ENCODE measurements around the gene MED10. TPM values are rescaled to one million over a fixed set of nuclear protein-coding genes. Genes with fewer than 3 reads are reported as not detected.

The MED10 gene
- polyA plus RNA-seq, 1 donor from 2014 or later = 37.9 TPM

DNA sequence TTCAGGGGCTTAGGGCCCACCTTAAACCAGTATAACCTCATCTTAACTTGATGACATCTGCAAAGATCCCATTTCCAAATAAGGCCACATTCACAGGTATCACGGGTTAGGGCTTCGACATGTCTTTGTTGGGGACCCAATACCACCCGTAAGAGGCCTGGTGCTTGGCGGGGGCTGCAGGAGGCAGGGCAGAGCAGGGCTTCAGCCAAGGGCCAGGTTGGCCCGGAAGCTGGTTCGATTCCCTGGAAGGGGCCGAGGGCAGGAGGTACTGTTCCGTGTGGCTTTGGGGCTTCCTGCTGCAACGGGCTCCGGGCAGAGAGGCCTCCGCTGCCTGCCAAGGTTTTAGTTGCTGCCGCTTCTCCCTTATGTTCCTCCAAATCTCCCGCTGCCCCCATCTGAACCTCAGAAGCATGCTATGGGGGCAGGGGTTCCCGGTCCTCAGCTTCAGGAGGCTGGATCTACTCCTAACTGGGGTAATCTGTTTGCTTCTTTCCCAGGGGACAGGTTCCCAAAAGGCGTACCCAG, 29.8 kb downstream of the MED10 start:
- H3K4me3 ChIP-seq (ENCODE audit: low read length) = no peak overlapping the region
- H3K27me3 ChIP-seq (ENCODE audit: insufficient read depth, low read depth, low read length) = no peaks in the 10 kb centered on the region
- TF ChIP-seq EP300 (conservative IDR thresholded peaks at IDR 0.05; ENCODE audit: poor library complexity, severe bottlenecking) (no peak), POLR2AphosphoS5 (IDR thresholded peaks at IDR 0.05) (no peak), EZH2 (IDR thresholded peaks at IDR 0.05; ENCODE audit: borderline replicate concordance, insufficient read depth, low read length, poor library complexity, severe bottlenecking) (no peak), MXI1 (conservative IDR thresholded peaks at IDR 0.05; ENCODE audit: poor library complexity, severe bottlenecking) (no peak), RAD21 (conservative IDR thresholded peaks at IDR 0.05) (no peak), SMC3 (conservative IDR thresholded peaks at IDR 0.05; ENCODE audit: poor library complexity) (no peak), TAF1 (IDR thresholded peaks at IDR 0.05; ENCODE audit: low read depth) (no peak)
- TF ChIP-seq, protein P1, sequence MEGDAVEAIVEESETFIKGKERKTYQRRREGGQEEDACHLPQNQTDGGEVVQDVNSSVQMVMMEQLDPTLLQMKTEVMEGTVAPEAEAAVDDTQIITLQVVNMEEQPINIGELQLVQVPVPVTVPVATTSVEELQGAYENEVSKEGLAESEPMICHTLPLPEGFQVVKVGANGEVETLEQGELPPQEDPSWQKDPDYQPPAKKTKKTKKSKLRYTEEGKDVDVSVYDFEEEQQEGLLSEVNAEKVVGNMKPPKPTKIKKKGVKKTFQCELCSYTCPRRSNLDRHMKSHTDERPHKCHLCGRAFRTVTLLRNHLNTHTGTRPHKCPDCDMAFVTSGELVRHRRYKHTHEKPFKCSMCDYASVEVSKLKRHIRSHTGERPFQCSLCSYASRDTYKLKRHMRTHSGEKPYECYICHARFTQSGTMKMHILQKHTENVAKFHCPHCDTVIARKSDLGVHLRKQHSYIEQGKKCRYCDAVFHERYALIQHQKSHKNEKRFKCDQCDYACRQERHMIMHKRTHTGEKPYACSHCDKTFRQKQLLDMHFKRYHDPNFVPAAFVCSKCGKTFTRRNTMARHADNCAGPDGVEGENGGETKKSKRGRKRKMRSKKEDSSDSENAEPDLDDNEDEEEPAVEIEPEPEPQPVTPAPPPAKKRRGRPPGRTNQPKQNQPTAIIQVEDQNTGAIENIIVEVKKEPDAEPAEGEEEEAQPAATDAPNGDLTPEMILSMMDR (IDR thresholded peaks at IDR 0.05; ENCODE audit: poor library complexity, severe bottlenecking) = no peak
- TF ChIP-seq, protein P2, sequence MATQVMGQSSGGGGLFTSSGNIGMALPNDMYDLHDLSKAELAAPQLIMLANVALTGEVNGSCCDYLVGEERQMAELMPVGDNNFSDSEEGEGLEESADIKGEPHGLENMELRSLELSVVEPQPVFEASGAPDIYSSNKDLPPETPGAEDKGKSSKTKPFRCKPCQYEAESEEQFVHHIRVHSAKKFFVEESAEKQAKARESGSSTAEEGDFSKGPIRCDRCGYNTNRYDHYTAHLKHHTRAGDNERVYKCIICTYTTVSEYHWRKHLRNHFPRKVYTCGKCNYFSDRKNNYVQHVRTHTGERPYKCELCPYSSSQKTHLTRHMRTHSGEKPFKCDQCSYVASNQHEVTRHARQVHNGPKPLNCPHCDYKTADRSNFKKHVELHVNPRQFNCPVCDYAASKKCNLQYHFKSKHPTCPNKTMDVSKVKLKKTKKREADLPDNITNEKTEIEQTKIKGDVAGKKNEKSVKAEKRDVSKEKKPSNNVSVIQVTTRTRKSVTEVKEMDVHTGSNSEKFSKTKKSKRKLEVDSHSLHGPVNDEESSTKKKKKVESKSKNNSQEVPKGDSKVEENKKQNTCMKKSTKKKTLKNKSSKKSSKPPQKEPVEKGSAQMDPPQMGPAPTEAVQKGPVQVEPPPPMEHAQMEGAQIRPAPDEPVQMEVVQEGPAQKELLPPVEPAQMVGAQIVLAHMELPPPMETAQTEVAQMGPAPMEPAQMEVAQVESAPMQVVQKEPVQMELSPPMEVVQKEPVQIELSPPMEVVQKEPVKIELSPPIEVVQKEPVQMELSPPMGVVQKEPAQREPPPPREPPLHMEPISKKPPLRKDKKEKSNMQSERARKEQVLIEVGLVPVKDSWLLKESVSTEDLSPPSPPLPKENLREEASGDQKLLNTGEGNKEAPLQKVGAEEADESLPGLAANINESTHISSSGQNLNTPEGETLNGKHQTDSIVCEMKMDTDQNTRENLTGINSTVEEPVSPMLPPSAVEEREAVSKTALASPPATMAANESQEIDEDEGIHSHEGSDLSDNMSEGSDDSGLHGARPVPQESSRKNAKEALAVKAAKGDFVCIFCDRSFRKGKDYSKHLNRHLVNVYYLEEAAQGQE (IDR thresholded peaks at IDR 0.05; ENCODE audit: borderline replicate concordance) = no peak
- H4K20me1 ChIP-seq (ENCODE audit: insufficient read depth) = no peaks in the 10 kb centered on the region
- H3K9ac ChIP-seq (ENCODE audit: low read length) = no peak overlapping the region
- H3K27ac ChIP-seq (ENCODE audit: low read length) = no peak overlapping the region
- no peaks in the 10 kb centered on the region for H3F3A ChIP-seq (ENCODE audit: insufficient read depth, low read length, poor library complexity, severe bottlenecking)
- no peaks in the 10 kb centered on the region for H3K9me2 ChIP-seq (ENCODE audit: insufficient read depth, low read length)
- H3K79me2 ChIP-seq (replicated peaks; ENCODE audit: insufficient read depth, low read length) = no peaks in the 10 kb centered on the region
- H3K4me2 ChIP-seq (ENCODE audit: low read length) = no peak overlapping the region
- H2AFZ ChIP-seq (ENCODE audit: low read depth, low read length) = no peak overlapping the region
- no peaks in the 10 kb centered on the region for H3K9me3 ChIP-seq (ENCODE audit: low read length)
- no peaks in the 10 kb centered on the region for H3K36me3 ChIP-seq (ENCODE audit: insufficient read depth, low read length)

DNA sequence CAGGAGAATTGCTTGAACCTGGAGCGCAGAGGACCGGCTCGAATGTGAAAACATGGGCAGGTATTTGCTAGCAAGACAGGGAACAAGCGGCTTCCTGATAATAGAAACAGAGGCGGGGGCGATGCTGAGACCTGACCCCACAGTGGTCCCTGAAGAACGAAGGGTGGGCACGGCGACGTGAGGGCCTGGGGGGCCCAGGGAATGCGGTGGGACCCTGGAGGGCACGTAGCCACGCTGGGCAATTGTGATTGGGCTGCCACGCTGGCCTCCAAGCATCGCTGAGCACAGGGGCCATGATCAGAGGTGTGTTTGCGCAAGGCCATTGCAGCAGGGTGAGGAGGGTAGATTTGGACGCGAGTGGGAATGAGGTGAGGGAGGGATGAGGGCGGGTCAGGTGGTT, 30.7 kb downstream of the MED10 start:
- Histone ChIP-seq H3K9me3 (ENCODE audit: low read length) (no peaks in the 10 kb centered on the region), H3K36me3 (ENCODE audit: insufficient read depth, low read length) (no peaks in the 10 kb centered on the region), H3K27ac (ENCODE audit: low read length) (no peak overlapping the region), H3K4me3 (ENCODE audit: low read length) (no peak overlapping the region), H2AFZ (ENCODE audit: low read depth, low read length) (no peak overlapping the region), H3F3A (ENCODE audit: insufficient read depth, low read length, poor library complexity, severe bottlenecking) (no peaks in the 10 kb centered on the region), H3K9ac (ENCODE audit: low read length) (no peak overlapping the region), H3K79me2 (replicated peaks; ENCODE audit: insufficient read depth, low read length) (no peaks in the 10 kb centered on the region), H3K27me3 (ENCODE audit: insufficient read depth, low read depth, low read length) (no peaks in the 10 kb centered on the region), H3K4me2 (ENCODE audit: low read length) (no peak overlapping the region), H4K20me1 (ENCODE audit: insufficient read depth) (no peaks in the 10 kb centered on the region), H3K9me2 (ENCODE audit: insufficient read depth, low read length) (no peaks in the 10 kb centered on the region)
- TF ChIP-seq, protein P2 (IDR thresholded peaks at IDR 0.05; ENCODE audit: borderline replicate concordance) = no peak
- no peak for TF ChIP-seq RAD21 (conservative IDR thresholded peaks at IDR 0.05)
- no peak for TF ChIP-seq POLR2AphosphoS5 (IDR thresholded peaks at IDR 0.05)
- TF ChIP-seq MXI1 (conservative IDR thresholded peaks at IDR 0.05; ENCODE audit: poor library complexity, severe bottlenecking) = no peak
- TF ChIP-seq EZH2 (IDR thresholded peaks at IDR 0.05; ENCODE audit: borderline replicate concordance, insufficient read depth, low read length, poor library complexity, severe bottlenecking) = no peak
